Common myeloid progenitor, CD34-positive (primary cell): ENCODE measurements around the gene TMEM219.
"Not testable (repeated sequence)": the region's sequence is repeated elsewhere in the genome, so short reads cannot be mapped to it uniquely, and the experiment has no call there.

Source experiments
- CTCF ChIA-PET: fragments of 350-600 bp; sonication (Branson Sonifier 250); formaldehyde crosslinking; loops from one replicate; lab custom pipeline; 2021; ENCODE audit warnings: antibody characterized with exemption; lab: Charles Lee
- POLR2A ChIA-PET: fragments of 350-600 bp; sonication (Branson Sonifier 250); formaldehyde crosslinking; loops from one replicate; lab custom pipeline; 2021; ENCODE audit warnings: antibody characterized with exemption; lab: Charles Lee
- DNase-seq, 3 donors: peaks; one replicate each; pipeline versions ENCODE4 v3.0.0 to v3.0.0-alpha.2; 2013
- H3K27ac ChIP-seq, 2 experiments: 1 replicate in 1 of 2; 2 replicates in 1 of 2; pipeline ENCODE4 v1.7.0; 2013; ENCODE audit warnings: inconsistent platforms in 2 of 2, low read length in 2 of 2, mild to moderate bottlenecking in 2 of 2, low read depth in 1 of 2, moderate library complexity in 1 of 2; ENCODE audit not compliant: severe bottlenecking in 2 of 2, insufficient read depth in 1 of 2, poor library complexity in 1 of 2
- H3K27me3 ChIP-seq, 5 experiments: replicated peaks in 2 of 5; 1 replicate in 3 of 5; 2 replicates in 2 of 5; pipeline versions ENCODE4 v1.6.1 to v1.7.0; 2013; ENCODE audit warnings: low read length in 4 of 5, mild to moderate bottlenecking in 2 of 5, moderate library complexity in 2 of 5, inconsistent platforms in 1 of 5; ENCODE audit not compliant: insufficient read depth in 5 of 5, control insufficient read depth in 4 of 5
- H3K36me3 ChIP-seq, 4 experiments: 1 replicate in 2 of 4; 2 replicates in 2 of 4; pipeline versions ENCODE4 v1.6.1 to v1.7.0; 2013; ENCODE audit warnings: low read length in 3 of 4, control low read depth in 1 of 4, mild to moderate bottlenecking in 1 of 4; ENCODE audit not compliant: control insufficient read depth in 4 of 4, insufficient read depth in 4 of 4
- H3K4me1 ChIP-seq, 4 experiments: 1 replicate in 3 of 4; 2 replicates in 1 of 4; pipeline versions ENCODE4 v1.6.1 to v1.7.1; 2013; ENCODE audit warnings: low read length in 3 of 4, mild to moderate bottlenecking in 3 of 4, control low read depth in 1 of 4, inconsistent platforms in 1 of 4, moderate library complexity in 1 of 4; ENCODE audit not compliant: control insufficient read depth in 4 of 4, insufficient read depth in 4 of 4; ENCODE audit errors: control extremely low read depth in 1 of 4
- H3K4me3 ChIP-seq, 7 experiments: 1 replicate in 4 of 7; 2 replicates in 3 of 7; pipeline versions ENCODE4 v1.5.1 to v1.7.0; 2013; ENCODE audit warnings: mild to moderate bottlenecking in 7 of 7, low read length in 6 of 7, moderate library complexity in 6 of 7, inconsistent platforms in 2 of 7, low read depth in 2 of 7, control low read depth in 1 of 7; ENCODE audit not compliant: insufficient read depth in 4 of 7, control insufficient read depth in 1 of 7; ENCODE audit errors: extremely low read depth in 1 of 7
- H3K9me3 ChIP-seq, 5 experiments: 1 replicate in 4 of 5; 2 replicates in 1 of 5; pipeline versions ENCODE4 v1.6.1 to v1.7.1; 2013; ENCODE audit warnings: low read length in 4 of 5, mild to moderate bottlenecking in 2 of 5, inconsistent platforms in 1 of 5, low read depth in 1 of 5, moderate library complexity in 1 of 5; ENCODE audit not compliant: control insufficient read depth in 4 of 5, insufficient read depth in 2 of 5; ENCODE audit errors: control extremely low read depth in 1 of 5
- WGBS: methylation state at CpG from one replicate; pipeline ENCODE4 v1.1.5; 2013; ENCODE audit not compliant: insufficient coverage; 5-methylcytosine and 5-hydroxymethylcytosine counted together

TMEM219 gene

DNA sequence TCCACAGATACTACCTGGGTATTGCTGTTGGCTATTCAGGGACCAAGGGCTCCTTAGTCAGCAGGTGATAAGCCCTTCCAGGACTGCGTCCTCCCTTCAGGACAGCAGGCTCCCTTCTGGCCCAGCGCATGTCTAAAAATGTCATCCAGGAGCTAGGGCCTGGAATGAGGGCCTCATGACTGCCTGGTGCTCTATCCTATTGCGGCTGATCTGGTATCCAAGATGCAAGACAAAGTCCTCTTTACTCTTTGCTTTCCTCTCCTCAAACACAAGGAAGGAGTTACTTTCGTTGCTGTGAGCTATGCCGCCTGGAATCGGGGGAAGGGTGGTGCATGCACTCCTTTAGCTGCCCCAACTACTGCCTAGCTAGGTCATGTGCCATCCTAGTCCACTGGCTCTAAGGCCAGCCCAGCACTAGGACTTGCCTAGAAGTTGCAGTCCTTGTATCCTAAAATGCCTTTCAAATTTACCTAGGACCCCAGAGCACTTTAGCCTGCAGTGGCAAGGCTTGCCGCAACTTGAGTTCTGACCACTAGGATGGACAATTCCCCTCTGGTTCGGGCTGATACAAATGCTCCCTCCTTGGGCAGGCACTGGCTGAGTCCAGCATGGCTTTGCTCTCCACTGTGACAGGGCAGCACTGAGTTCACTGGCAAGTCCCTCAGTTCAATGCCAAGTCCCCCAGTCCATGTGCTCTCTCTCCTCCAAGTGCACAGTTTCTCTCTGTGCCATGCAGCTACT lies 10.1 kb upstream of the TMEM219 start:
- H3K4me3 ChIP-seq = no peak overlapping the region
- H3K9me3 ChIP-seq = peaks cover 0 to 3% (median 0%) of the 10 kb centered on the region in 5 experiments
- DNase-seq = no peak
- H3K27ac ChIP-seq = no peak overlapping the region
- ChIA-PET POLR2A (interaction anchor here (0.8 kb wide), 1 partner anchor 26 kb away, joined by 3 read pairs; the partner anchor contains the start of gene KCTD13), CTCF (interaction anchor here (1.4 kb wide), 1 partner anchor 9 kb away, joined by 4 read pairs; no protein-coding TSS in a partner anchor)
- H3K27me3 ChIP-seq = no peaks in the 10 kb centered on the region
- H3K4me1 ChIP-seq = no peaks in the 10 kb centered on the region
- H3K36me3 ChIP-seq = no peaks in the 10 kb centered on the region
- WGBS = 98% methylated on average over 8 of the region's 8 CpGs

DNA sequence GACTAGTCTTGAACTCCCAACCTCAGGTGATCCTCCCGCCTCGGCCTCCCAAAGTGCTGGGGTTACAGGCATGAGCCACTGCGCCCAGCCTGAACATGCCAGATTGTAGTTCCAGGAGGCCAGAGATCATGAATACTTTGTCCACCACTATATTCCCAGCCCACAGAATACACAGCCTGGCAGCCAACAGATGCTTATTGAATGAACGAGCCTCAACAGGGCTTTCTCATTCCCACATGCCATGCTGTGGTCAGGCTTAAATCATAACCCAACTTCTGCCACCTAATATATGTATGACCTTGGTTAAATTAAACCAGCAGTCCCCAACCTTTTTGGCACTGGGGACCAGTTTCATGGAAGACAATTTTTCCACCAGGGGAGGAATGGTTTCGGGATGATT lies 3.1 kb upstream of the TMEM219 start:
- no peaks in the 10 kb centered on the region for H3K36me3 ChIP-seq
- peaks cover 7 to 19% (median 15%) of the 10 kb centered on the region in 4 experiments for H3K4me1 ChIP-seq
- H3K27ac ChIP-seq = no peak overlapping the region
- H3K27me3 ChIP-seq = no peaks in the 10 kb centered on the region
- 96% methylated on average over 3 of the region's 5 CpGs for WGBS
- ChIA-PET CTCF (interaction anchor here (2.2 kb wide), 1 partner anchor 11 kb away, joined by 4 read pairs; no protein-coding TSS in a partner anchor), POLR2A (no interaction called here)
- no peaks in the 10 kb centered on the region for H3K9me3 ChIP-seq
- H3K4me3 ChIP-seq = no peak overlapping the region
- no peak for DNase-seq

DNA sequence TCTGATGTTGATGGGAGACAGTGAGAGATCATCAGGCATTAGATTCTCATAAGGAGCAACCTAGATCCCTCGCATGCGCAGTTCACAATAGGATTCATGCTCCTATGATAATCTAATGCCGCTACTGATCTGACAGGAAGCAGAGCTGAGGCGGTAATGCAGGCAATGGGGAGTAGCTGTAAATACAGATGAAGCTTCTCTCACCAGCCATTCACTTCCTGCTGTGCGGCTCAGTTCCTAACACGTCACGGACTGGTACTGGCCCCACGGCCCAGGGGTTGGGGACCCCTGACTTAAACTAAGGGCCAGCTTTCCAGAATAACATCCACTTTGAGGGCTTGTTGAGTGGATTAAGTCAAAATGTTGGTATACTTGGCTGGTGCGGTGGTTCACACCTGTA lies 2.6 kb upstream of the TMEM219 start:
- Histone ChIP-seq H3K9me3 (no peaks in the 10 kb centered on the region), H3K27ac (no peak overlapping the region), H3K4me1 (peaks cover 7 to 19% (median 15%) of the 10 kb centered on the region in 4 experiments), H3K4me3 (no peak overlapping the region), H3K36me3 (no peaks in the 10 kb centered on the region), H3K27me3 (no peaks in the 10 kb centered on the region)
- 97% methylated on average over 3 of the region's 9 CpGs for WGBS
- POLR2A ChIA-PET = no interaction called here
- DNase-seq = peak in 1 of 3 donors; percentile 13
- CTCF ChIA-PET = interaction anchor here (2.2 kb wide), 1 partner anchor 11 kb away, joined by 4 read pairs; no protein-coding TSS in a partner anchor

DNA sequence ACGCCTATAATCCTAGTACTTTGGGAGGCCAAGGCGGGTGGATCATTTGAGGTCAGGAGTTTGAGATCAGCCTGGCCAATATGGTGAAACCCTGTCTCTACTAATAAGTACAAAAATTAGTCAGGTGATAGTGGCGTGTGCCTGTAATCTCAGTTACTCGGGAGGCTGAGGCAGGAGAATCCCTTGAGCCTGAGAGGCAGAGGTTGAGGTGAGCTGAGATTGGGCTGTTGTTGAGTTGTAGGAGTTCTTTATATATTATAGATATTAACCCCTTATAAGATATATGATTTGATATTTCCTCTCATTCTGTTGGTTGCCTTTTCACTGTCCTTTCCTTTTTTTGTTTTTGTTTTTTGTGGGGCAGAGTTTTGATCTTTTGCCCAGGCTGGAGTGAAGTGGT lies 2.1 kb upstream of the TMEM219 start:
- DNase-seq, H3K27me3 ChIP-seq, H3K36me3 ChIP-seq, H3K9me3 ChIP-seq, H3K4me3 ChIP-seq, H3K27ac ChIP-seq, POLR2A ChIA-PET: not testable (repeated sequence)
- 78% methylated on average over 2 of the region's 4 CpGs for WGBS
- CTCF ChIA-PET = interaction anchor here (2.2 kb wide), 1 partner anchor 12 kb away, joined by 4 read pairs; no protein-coding TSS in a partner anchor
- peaks cover 7 to 19% (median 15%) of the 10 kb centered on the region in 4 experiments for H3K4me1 ChIP-seq

DNA sequence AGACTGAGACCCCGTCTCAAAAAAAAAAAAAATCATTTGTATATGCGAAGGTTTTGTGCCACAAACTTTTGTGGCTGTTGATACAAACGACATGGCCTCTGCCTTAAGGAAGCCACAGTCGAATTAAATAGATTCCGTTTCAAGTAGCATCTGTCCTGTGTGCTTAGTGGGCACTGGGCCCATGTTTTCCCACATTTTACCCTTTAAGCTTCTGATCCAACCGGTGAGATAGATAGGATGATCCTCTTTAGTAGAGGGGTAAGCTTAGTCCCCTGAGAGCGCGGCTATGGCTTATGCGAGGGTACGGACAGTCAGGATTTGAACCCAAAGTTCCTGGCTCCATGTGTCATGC lies 776 bp upstream of the TMEM219 start:
- ChIA-PET POLR2A (interaction anchor here (1.2 kb wide), 1 partner anchor 12 kb away, joined by 6 read pairs; the partner anchor contains the start of gene TAOK2), CTCF (interaction anchor here (0.8 to 2.2 kb wide), 10 partner anchors 10 to 285 kb away, joined by 3 to 12 read pairs (median 4); partner anchors contain the start of gene KCTD13)
- DNase-seq = peak in 1 of 3 donors; percentile 15
- Histone ChIP-seq H3K4me1 (peaks cover 7 to 19% (median 15%) of the 10 kb centered on the region in 4 experiments), H3K27me3 (no peaks in the 10 kb centered on the region), H3K27ac (peak overlapping the region in 1 of 2 experiments; percentile 82), H3K36me3 (peaks cover 0 to 2% (median 0%) of the 10 kb centered on the region in 4 experiments), H3K4me3 (peak overlapping the region; percentile 62 to 91 (median 82)), H3K9me3 (no peaks in the 10 kb centered on the region)
- 84% methylated on average over 7 of the region's 10 CpGs for WGBS

DNA sequence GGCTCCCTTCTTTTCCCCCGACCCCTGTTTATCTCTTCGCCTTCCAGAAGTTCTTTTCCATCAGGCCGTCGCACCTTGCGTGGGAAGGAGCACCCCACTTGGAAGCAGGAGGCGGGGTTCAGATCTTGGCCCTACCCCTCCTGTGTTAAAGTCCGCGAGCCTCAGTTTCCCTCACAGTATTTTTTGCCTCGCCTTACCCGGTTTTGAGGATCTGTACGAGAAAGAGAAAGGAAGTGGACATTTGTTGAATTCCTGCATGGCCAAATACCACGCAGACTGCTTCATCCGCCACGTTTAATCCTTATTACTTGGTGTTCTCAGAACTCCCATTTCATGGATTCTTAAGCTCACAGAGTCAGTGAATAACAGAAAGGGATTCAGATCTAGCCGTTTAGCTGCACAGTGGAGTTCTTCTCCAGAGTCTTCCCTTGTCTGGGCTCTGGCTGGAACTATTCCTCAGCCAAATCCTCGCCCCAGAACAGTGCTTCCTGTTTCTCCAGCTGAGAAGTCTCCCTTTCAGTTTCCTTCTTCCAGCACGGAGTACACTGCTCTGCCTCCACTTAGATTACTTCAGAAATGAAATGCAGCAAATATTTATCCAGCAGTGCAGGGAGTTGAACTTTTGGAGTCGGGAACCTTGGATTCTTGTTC lies 590 bp downstream of the TMEM219 start:
- ChIA-PET POLR2A (interaction anchor here (0.6 to 1.1 kb wide), 5 partner anchors 11 to 61 kb away, joined by 3 to 7 read pairs (median 4); partner anchors contain the start of genes KCTD13 and TAOK2), CTCF (interaction anchor here (0.6 to 1.9 kb wide), 7 partner anchors 10 to 114 kb away, joined by 3 to 12 read pairs (median 4); partner anchors contain the start of genes KCTD13 and TAOK2)
- 13% methylated on average over 13 of the region's 18 CpGs for WGBS
- peak in 2 of 3 donors; percentile 30 to 35 for DNase-seq
- H3K9me3 ChIP-seq = no peaks in the 10 kb centered on the region
- peak overlapping the region; percentile 62 to 91 (median 82) for H3K4me3 ChIP-seq
- H3K27ac ChIP-seq = peak overlapping the region; percentile 66 to 82
- no peaks in the 10 kb centered on the region for H3K27me3 ChIP-seq
- peaks cover 7 to 19% (median 15%) of the 10 kb centered on the region in 4 experiments for H3K4me1 ChIP-seq
- peaks cover 0 to 5% (median 0%) of the 10 kb centered on the region in 4 experiments for H3K36me3 ChIP-seq
